HepG2 (cell line): ENCODE measurements around the gene BCL2L1. TPM values are rescaled to one million over a fixed set of nuclear protein-coding genes. Genes with fewer than 3 reads are reported as not detected.

Source experiments
- ARID4A ChIP-seq: sonication (generic); formaldehyde crosslinking; IDR thresholded peaks from 2 replicates; pipeline ENCODE4 v1.5.0; 2020; ENCODE audit warnings: mild to moderate bottlenecking, missing genetic modification reagents, borderline replicate concordance
- ARNT2 ChIP-seq: sonication (generic); formaldehyde crosslinking; IDR thresholded peaks from 2 replicates; pipeline ENCODE4 v1.8.0; 2022; ENCODE audit warnings: mild to moderate bottlenecking, low read depth, missing genetic modification reagents, moderate library complexity
- BCL6 ChIP-seq: IDR thresholded peaks from 2 replicates; pipeline ENCODE4 v1.6.1; 2016; ENCODE audit warnings: missing genetic modification reagents, missing compliant biosample characterization
- CBX5 ChIP-seq: sonication (generic); formaldehyde crosslinking; IDR thresholded peaks from 2 replicates; pipeline ENCODE4 v1.4.0; 2020; ENCODE audit warnings: missing genetic modification reagents, borderline replicate concordance
- CERS6 ChIP-seq: sonication (generic); formaldehyde crosslinking; IDR thresholded peaks from 2 replicates; pipeline ENCODE4 v1.5.0; 2020; ENCODE audit warnings: missing genetic modification reagents
- FOXA1 ChIP-seq, 2 experiments: fragments of 450-650 bp in 1 of 2; sonication (generic) in 1 of 2; formaldehyde crosslinking in 1 of 2; IDR thresholded peaks; 2 replicates each; pipeline versions ENCODE4 v1.4.0 to v1.6.1; 2016 to 2020; ENCODE audit warnings: missing genetic modification reagents in 1 of 2
- MAZ ChIP-seq, 2 experiments: sonication (generic) in 1 of 2; formaldehyde crosslinking in 1 of 2; IDR thresholded peaks; 2 replicates each; pipeline versions ENCODE4 v1.5.0 to v1.6.1; 2012 to 2020; ENCODE audit warnings: low read depth in 2 of 2, mild to moderate bottlenecking in 2 of 2, borderline replicate concordance in 1 of 2, improper control_type of control experiment in 1 of 2, low read length in 1 of 2, missing genetic modification reagents in 1 of 2, moderate library complexity in 1 of 2
- MTF2 ChIP-seq: sonication (generic); formaldehyde crosslinking; IDR thresholded peaks from 2 replicates; pipeline ENCODE4 v1.5.0; 2020; ENCODE audit warnings: missing genetic modification reagents, borderline replicate concordance
- NCOA1 ChIP-seq: sonication (generic); formaldehyde crosslinking; IDR thresholded peaks from 2 replicates; pipeline ENCODE4 v1.9.0; 2021; ENCODE audit warnings: missing genetic modification reagents
- NCOR1 ChIP-seq: fragments of 200-600 bp; sonication (generic); IDR thresholded peaks from 2 replicates; pipeline ENCODE4 v1.7.0; 2017; ENCODE audit warnings: antibody characterized with exemption, low read length, borderline replicate concordance
- NR1H2 ChIP-seq: sonication (generic); formaldehyde crosslinking; IDR thresholded peaks from 2 replicates; pipeline ENCODE4 v1.8.1; 2022; ENCODE audit warnings: low read depth, missing genetic modification reagents, borderline replicate concordance
- PBX3 ChIP-seq: sonication (generic); formaldehyde crosslinking; IDR thresholded peaks from 2 replicates; pipeline ENCODE4 v1.8.1; 2023; ENCODE audit warnings: missing genetic modification reagents, inconsistent platforms, borderline replicate concordance
- RAD51 ChIP-seq: fragments of 450-650 bp; IDR thresholded peaks from 2 replicates; pipeline ENCODE4 v1.6.1; 2016; ENCODE audit warnings: borderline replicate concordance
- RCOR2 ChIP-seq: IDR thresholded peaks from 2 replicates; pipeline ENCODE4 v1.6.1; 2016; ENCODE audit warnings: missing biosample characterization, missing genetic modification reagents
- RELA ChIP-seq: sonication (generic); formaldehyde crosslinking; IDR thresholded peaks from 2 replicates; pipeline ENCODE4 v1.4.0; 2020; ENCODE audit warnings: missing genetic modification reagents
- TARDBP ChIP-seq: sonication (generic); formaldehyde crosslinking; IDR thresholded peaks from 2 replicates; pipeline ENCODE4 v1.8.0; 2022; ENCODE audit warnings: mild to moderate bottlenecking, missing genetic modification reagents
- TBX3 ChIP-seq: fragments of 450-650 bp; IDR thresholded peaks from 2 replicates; pipeline ENCODE4 v1.6.1; 2017; ENCODE audit warnings: antibody characterized with exemption, mild to moderate bottlenecking, inconsistent platforms, borderline replicate concordance
- TSC22D2 ChIP-seq: sonication (generic); formaldehyde crosslinking; IDR thresholded peaks from 2 replicates; pipeline ENCODE4 v1.5.1; 2020; ENCODE audit warnings: missing genetic modification reagents, mild to moderate bottlenecking, borderline replicate concordance
- ZBTB2 ChIP-seq: sonication (generic); formaldehyde crosslinking; IDR thresholded peaks from 2 replicates; pipeline ENCODE4 v1.8.0; 2022; ENCODE audit warnings: low read depth, missing genetic modification reagents
- ZNF143 ChIP-seq: sonication (generic); formaldehyde crosslinking; IDR thresholded peaks from 2 replicates; pipeline ENCODE4 v1.4.0; 2020; ENCODE audit warnings: missing genetic modification reagents
- polyA plus RNA-seq, 8 experiments: library from polyadenylated mRNA; depleted of rRNA in 3 of 8; stranded (reverse) in 7 of 8; unstranded in 1 of 8; fragments of >200 nt; fragmentation: Illumina TruSeq in 4 of 8; extraction: Trizol in 4 of 8; gene quantifications; 2 replicates each; pipeline versions ENCODE4 v1.2.1 to v1.2.3, GENCODE V29; 2011 to 2016; ENCODE audit warnings: low read depth in 4 of 8, missing spikeins in 1 of 8, mixed read lengths in 1 of 8; ENCODE audit not compliant: insufficient read depth in 1 of 8
- total RNA-seq, 5 experiments: library from RNA; depleted of rRNA; stranded (reverse); fragments of >200 nt; fragmentation: Illumina TruSeq; extraction: Trizol; gene quantifications; 2 replicates each; pipeline ENCODE4 v1.2.3, GENCODE V29; 2016; ENCODE audit warnings: low read depth in 1 of 5

The BCL2L1 gene
- total and polyA plus RNA-seq, 2 of the 13 experiments (the other 11 are each of a cell fraction or from before 2014, with no cell fraction given): 164 to 258 TPM

GRCh38 chr20:31698803-31699718, 23.6 kb downstream of the BCL2L1 start (continued):
- TF ChIP-seq RELA (CRISPR knock-in tag) (no peak), NCOA1 (CRISPR knock-in tag) (0 out of 2 replicates have a peak, but pooled peaks have one; percentile 43), MAZ (IDR thresholded peaks at IDR 0.05; ENCODE audit: borderline replicate concordance, low read depth, low read length) (no peak), MAZ (CRISPR knock-in tag; IDR thresholded peaks at IDR 0.05; ENCODE audit: low read depth) (peak; percentile 43; the same call in 1 of the 2 replicates), TARDBP (CRISPR knock-in tag) (peak; percentile 75), NR1H2 (CRISPR knock-in tag) (no peak), FOXA1 (IDR thresholded peaks at IDR 0.05) (no peak), FOXA1 (CRISPR knock-in tag; IDR thresholded peaks at IDR 0.05) (peak; percentile 73), RAD51 (no peak), ZNF143 (0 out of 2 replicates have a peak, but pooled peaks have one; percentile 25), CBX5 (CRISPR knock-in tag) (no peak), MTF2 (CRISPR knock-in tag) (no peak), ARID4A (CRISPR knock-in tag) (peak; percentile 52; the same call in 1 of the 2 replicates), CERS6 (CRISPR knock-in tag) (no peak), PBX3 (CRISPR knock-in tag) (no peak), ZBTB2 (no peak), TBX3 (no peak), TSC22D2 (CRISPR knock-in tag) (no peak), RCOR2 (CRISPR knock-in tag) (peak; percentile 88), NCOR1 (peak; percentile 72; the same call in 1 of the 2 replicates), BCL6 (CRISPR knock-in tag) (peak; percentile 68), ARNT2 (CRISPR knock-in tag) (peak; percentile 54; the same call in 1 of the 2 replicates)
